ENCODE measurements around the gene ST6GALNAC5. TPM values are rescaled to one million over a fixed set of nuclear protein-coding genes. Genes with fewer than 3 reads are reported as not detected.

The ST6GALNAC5 gene
- total RNA-seq, 6 donors from 2014 or later = 18.9 to 54.9 (median 28.0) TPM

DNA sequence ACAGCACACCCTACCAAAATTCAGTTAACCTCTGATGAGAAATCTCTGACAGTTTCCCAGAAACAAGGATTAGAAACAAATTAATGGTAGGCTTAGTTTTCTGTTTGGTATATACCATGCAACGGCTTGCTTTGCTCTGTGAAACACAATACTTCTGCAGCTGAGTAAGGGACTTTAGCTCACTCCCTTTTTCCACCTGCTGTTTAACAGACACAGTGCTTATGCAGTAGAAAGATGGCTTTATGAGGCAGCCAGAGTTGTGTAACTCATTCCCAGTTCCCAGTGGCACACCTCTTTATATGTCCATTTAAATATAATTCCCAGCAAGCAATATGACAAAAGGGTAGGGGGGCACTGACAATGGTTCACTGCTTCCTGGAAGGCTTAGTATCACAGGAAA, 228.0 kb downstream of the ST6GALNAC5 start:
- H3K36me3 ChIP-seq = no peaks in the 10 kb centered on the region
- H3K9me3 ChIP-seq = no peaks in the 10 kb centered on the region
- no peaks in the 10 kb centered on the region for H3K4me1 ChIP-seq
- no peak for DNase-seq
- no peak overlapping the region for H3K4me3 ChIP-seq
- TF ChIP-seq POLR2A (IDR thresholded peaks at IDR 0.05) = no peak
- TF ChIP-seq POLR2AphosphoS5 (IDR thresholded peaks at IDR 0.05) = no peak
- no peak for TF ChIP-seq EP300 (IDR thresholded peaks at IDR 0.05)
- TF ChIP-seq, protein P1, sequence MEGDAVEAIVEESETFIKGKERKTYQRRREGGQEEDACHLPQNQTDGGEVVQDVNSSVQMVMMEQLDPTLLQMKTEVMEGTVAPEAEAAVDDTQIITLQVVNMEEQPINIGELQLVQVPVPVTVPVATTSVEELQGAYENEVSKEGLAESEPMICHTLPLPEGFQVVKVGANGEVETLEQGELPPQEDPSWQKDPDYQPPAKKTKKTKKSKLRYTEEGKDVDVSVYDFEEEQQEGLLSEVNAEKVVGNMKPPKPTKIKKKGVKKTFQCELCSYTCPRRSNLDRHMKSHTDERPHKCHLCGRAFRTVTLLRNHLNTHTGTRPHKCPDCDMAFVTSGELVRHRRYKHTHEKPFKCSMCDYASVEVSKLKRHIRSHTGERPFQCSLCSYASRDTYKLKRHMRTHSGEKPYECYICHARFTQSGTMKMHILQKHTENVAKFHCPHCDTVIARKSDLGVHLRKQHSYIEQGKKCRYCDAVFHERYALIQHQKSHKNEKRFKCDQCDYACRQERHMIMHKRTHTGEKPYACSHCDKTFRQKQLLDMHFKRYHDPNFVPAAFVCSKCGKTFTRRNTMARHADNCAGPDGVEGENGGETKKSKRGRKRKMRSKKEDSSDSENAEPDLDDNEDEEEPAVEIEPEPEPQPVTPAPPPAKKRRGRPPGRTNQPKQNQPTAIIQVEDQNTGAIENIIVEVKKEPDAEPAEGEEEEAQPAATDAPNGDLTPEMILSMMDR (IDR thresholded peaks at IDR 0.05) = no peak
- 67 to 90% methylated on average over 1 of the region's 1 CpG for WGBS, 2 donors
- no peak for ATAC-seq (ENCODE audit: low FRiP score in 2 of 2)
- no peak overlapping the region for H3K27ac ChIP-seq
- no peaks in the 10 kb centered on the region for H3K27me3 ChIP-seq

DNA sequence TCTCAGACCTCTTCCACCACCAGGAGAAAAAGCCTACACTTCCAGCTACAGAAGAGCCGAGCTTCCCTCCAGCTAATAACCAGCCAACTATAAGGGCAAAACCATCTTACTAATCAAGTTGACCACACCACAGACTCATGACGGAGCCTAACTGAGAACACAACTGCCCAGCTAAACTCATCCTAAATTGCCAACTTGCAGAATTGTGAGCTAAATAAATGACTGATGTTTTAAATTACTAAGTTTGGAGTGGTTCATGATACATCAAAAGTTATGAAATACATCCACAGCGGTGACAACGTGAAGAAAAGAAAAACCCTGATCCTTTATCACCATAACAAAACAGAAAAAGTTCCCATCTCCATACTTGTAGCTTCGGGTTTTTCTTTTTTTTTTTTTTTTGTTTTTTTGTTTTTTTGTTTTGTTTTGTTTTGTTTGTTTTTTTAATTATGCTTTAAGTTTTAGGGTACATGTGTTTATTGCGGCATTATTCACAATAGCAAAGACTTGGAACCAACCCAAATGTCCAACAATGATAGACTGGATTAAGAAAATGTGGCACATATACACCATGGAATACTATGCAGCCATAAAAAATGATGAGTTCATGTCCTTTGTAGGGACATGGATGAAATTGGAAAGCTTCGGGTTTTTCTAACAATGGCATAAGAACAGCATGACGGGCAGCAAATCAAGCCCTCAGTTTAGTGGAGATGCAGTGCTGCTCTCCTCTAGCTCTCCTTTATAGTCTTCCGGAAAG, 229.4 kb downstream of the ST6GALNAC5 start:
- WGBS, 2 donors = 94 to 95% methylated on average over 9 of the region's 9 CpGs
- Histone ChIP-seq H3K4me3 (no peak overlapping the region), H3K36me3 (no peaks in the 10 kb centered on the region)

DNA sequence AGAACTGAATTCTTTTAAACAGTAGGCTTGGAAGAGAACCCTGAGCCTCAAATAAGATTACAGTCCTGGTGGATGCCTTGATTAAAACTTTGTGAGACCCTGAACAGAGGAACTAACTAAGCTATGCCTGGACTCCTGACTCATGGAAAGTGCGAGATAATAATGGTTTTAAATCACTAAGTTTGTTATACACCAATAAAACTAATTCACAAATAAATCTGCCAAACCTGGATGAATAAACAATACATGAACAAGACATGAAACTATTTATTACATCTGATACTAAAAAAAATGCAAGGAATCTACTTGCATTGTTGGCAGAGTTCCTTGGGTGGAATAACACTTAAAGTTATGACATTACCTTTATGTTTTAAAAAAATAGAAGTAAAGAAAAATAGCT, 233.6 kb downstream of the ST6GALNAC5 start:
- no peak for DNase-seq
- H3K27ac ChIP-seq = no peak overlapping the region
- no peak for ATAC-seq (ENCODE audit: low FRiP score in 2 of 2)
- H3K9me3 ChIP-seq = no peaks in the 10 kb centered on the region
- no peaks in the 10 kb centered on the region for H3K4me1 ChIP-seq
- H3K4me3 ChIP-seq = no peak overlapping the region
- H3K27me3 ChIP-seq = no peaks in the 10 kb centered on the region
- TF ChIP-seq, protein P1 (IDR thresholded peaks at IDR 0.05) = no peak
- H3K36me3 ChIP-seq = no peaks in the 10 kb centered on the region
- 90 to 95% methylated on average over 1 of the region's 1 CpG for WGBS, 2 donors

More for the DNA sequence above, 229.4 kb downstream of the ST6GALNAC5 start:
- Histone ChIP-seq H3K9me3 (no peaks in the 10 kb centered on the region), H3K27me3 (no peaks in the 10 kb centered on the region), H3K4me1 (no peaks in the 10 kb centered on the region), H3K27ac (no peak overlapping the region)
- DNase-seq (no peak), ATAC-seq (ENCODE audit: low FRiP score in 2 of 2) (no peak)
- TF ChIP-seq, protein P1 (IDR thresholded peaks at IDR 0.05) = no peak
- TF ChIP-seq POLR2A (IDR thresholded peaks at IDR 0.05) = no peak
- TF ChIP-seq EP300 (IDR thresholded peaks at IDR 0.05) = no peak

DNA sequence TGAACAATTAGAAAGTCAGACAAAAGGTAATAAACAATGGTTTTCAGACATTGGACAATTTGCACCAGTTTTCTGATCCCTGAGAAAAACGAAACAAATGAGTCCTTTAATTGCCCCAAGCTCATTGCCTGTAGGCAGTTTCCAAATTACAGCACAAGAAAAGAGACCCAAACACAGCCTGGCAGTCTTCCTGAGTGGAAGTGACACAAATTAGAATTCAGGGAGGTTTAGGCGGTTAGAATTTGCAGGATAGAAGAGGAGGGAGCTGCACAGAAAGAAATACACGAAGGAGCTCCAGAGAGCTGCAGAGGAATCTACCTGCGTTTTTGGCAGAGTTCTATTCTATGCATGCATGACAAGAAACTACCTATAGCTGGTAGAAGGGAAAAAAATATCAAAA, 236.2 kb downstream of the ST6GALNAC5 start:
- 84 to 94% methylated on average over 4 of the region's 4 CpGs for WGBS, 2 donors
- Histone ChIP-seq H3K9me3 (no peaks in the 10 kb centered on the region), H3K27me3 (no peaks in the 10 kb centered on the region), H3K36me3 (no peaks in the 10 kb centered on the region), H3K4me3 (no peak overlapping the region), H3K27ac (no peak overlapping the region), H3K4me1 (no peaks in the 10 kb centered on the region)
- ATAC-seq (ENCODE audit: low FRiP score in 2 of 2) (no peak), DNase-seq (no peak)
- TF ChIP-seq EP300 (IDR thresholded peaks at IDR 0.05) = no peak
- TF ChIP-seq POLR2AphosphoS5 (IDR thresholded peaks at IDR 0.05) = no peak
- TF ChIP-seq POLR2A (IDR thresholded peaks at IDR 0.05) = no peak
- TF ChIP-seq, protein P1 (IDR thresholded peaks at IDR 0.05) = no peak

DNA sequence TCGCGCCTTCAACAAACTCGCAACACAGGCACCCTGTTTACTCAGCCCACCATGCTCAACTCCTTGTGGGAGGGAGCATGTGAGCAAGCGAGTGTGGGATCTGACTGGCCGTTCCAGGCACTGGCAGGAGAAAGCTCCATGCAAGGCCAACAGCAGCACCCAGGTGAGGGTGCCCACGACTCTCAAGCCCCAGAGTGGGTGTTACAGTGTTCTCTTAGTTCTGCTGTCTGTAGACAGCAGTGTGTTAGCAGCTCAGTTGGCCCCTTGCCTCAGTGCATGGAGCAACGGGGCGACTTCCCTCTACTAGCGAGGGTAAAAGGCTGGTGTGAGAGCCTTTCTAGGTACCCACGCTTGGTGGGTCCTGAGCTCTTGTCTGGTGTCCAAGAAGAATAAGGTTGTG, 237.4 kb downstream of the ST6GALNAC5 start:
- Histone ChIP-seq H3K9me3 (no peaks in the 10 kb centered on the region), H3K36me3 (no peaks in the 10 kb centered on the region), H3K4me1 (no peaks in the 10 kb centered on the region), H3K27me3 (no peaks in the 10 kb centered on the region), H3K4me3 (no peak overlapping the region), H3K27ac (no peak overlapping the region)
- 92 to 96% methylated on average over 10 of the region's 10 CpGs for WGBS, 2 donors
- DNase-seq (peak in 1 of 2 donors; percentile 1), ATAC-seq (ENCODE audit: low FRiP score in 2 of 2) (peak in 1 of 2 donors; percentile 43)
- TF ChIP-seq, protein P1 (IDR thresholded peaks at IDR 0.05) = no peak
- TF ChIP-seq POLR2A (IDR thresholded peaks at IDR 0.05) (no peak), EP300 (IDR thresholded peaks at IDR 0.05) (no peak), POLR2AphosphoS5 (IDR thresholded peaks at IDR 0.05) (no peak)
